ENCODE measurements around the gene PPOX. TPM values are rescaled to one million over a fixed set of nuclear protein-coding genes. Genes with fewer than 3 reads are reported as not detected.

Gene PPOX
- total RNA-seq, 2 experiments from 2014 or later = 33.6 to 40.7 TPM

DNA sequence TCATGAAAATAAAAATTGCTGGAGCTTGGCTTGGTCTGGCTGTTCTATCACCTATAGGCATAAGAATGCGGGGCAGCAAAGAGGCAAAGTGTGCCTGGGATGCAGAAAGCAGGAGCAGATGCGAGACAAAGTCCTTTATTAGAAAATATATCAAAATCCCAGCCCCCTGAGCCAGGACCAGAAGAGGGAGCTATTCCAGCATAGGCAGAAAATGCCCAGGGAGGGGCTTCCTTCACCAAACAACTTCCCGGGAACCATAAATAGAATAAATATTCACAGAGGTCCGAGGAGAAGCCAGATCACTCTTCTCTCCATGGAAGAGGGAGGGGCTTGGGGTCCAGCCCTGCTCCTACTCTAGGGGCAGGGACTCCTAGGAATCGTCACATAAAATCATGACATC, 5.0 kb downstream of the PPOX start:
- no peaks in the 10 kb centered on the region for H3K9me3 Mint-ChIP-seq
- H3K4me1 Mint-ChIP-seq = peaks cover 40% of the 10 kb centered on the region
- ChIA-PET CTCF (interaction anchor here (0.5 to 2.3 kb wide), 3 partner anchors 8 to 283 kb away, joined by 3 to 14 read pairs (median 3); no protein-coding TSS in a partner anchor), POLR2A (no interaction called here)
- H3K27me3 Mint-ChIP-seq = no peaks in the 10 kb centered on the region
- peaks cover 47% of the 10 kb centered on the region for H3K36me3 Mint-ChIP-seq (ENCODE audit: low read depth)
- H3K27ac Mint-ChIP-seq = peak overlapping the region; percentile 57
- DNase-seq = no peak
- H3K4me3 Mint-ChIP-seq = no peak overlapping the region

GRCh38 chr1:161171696-161172095, 5.5 kb downstream of the PPOX start:
- H3K36me3 Mint-ChIP-seq (ENCODE audit: low read depth) = peaks cover 50% of the 10 kb centered on the region

GRCh38 chr1:161172349-161172748, 6.1 kb downstream of the PPOX start:
- no peak overlapping the region for H3K4me3 Mint-ChIP-seq
- DNase-seq = no peak
- no peaks in the 10 kb centered on the region for H3K9me3 Mint-ChIP-seq
- POLR2A ChIA-PET = no interaction called here
- no peak overlapping the region for H3K27ac Mint-ChIP-seq
- H3K4me1 Mint-ChIP-seq = peaks cover 44% of the 10 kb centered on the region
- peaks cover 50% of the 10 kb centered on the region for H3K36me3 Mint-ChIP-seq (ENCODE audit: low read depth)
- CTCF ChIA-PET = no interaction called here
- H3K27me3 Mint-ChIP-seq = no peaks in the 10 kb centered on the region

More at GRCh38 chr1:161171696-161172095, 5.5 kb downstream of the PPOX start:
- no peak overlapping the region for H3K27ac Mint-ChIP-seq
- no peaks in the 10 kb centered on the region for H3K27me3 Mint-ChIP-seq
- POLR2A ChIA-PET = no interaction called here
- H3K4me3 Mint-ChIP-seq = no peak overlapping the region
- peaks cover 45% of the 10 kb centered on the region for H3K4me1 Mint-ChIP-seq
- DNase-seq = no peak
- CTCF ChIA-PET = interaction anchor here (2.3 kb wide), 1 partner anchor 10 kb away, joined by 14 read pairs; no protein-coding TSS in a partner anchor
- no peaks in the 10 kb centered on the region for H3K9me3 Mint-ChIP-seq

- CTCF ChIA-PET = no interaction called here
- H3K4me3 Mint-ChIP-seq = no peak overlapping the region
Measured at GRCh38 chr1:161172776-161173376, 6.7 kb downstream of the PPOX start.

GRCh38 chr1:161173711-161174110, 7.5 kb downstream of the PPOX start:
- ChIA-PET CTCF (no interaction called here), POLR2A (no interaction called here)
- peaks cover 50% of the 10 kb centered on the region for H3K36me3 Mint-ChIP-seq (ENCODE audit: low read depth)
- no peak overlapping the region for H3K27ac Mint-ChIP-seq
- DNase-seq = no peak
- no peaks in the 10 kb centered on the region for H3K27me3 Mint-ChIP-seq
- H3K4me3 Mint-ChIP-seq = no peak overlapping the region
- peaks cover 47% of the 10 kb centered on the region for H3K4me1 Mint-ChIP-seq
- H3K9me3 Mint-ChIP-seq = no peaks in the 10 kb centered on the region

More at GRCh38 chr1:161172776-161173376, 6.7 kb downstream of the PPOX start:
- H3K27ac Mint-ChIP-seq = no peak overlapping the region
- peaks cover 50% of the 10 kb centered on the region for H3K36me3 Mint-ChIP-seq (ENCODE audit: low read depth)
- H3K9me3 Mint-ChIP-seq = no peaks in the 10 kb centered on the region
- DNase-seq = no peak
- H3K4me1 Mint-ChIP-seq = peaks cover 47% of the 10 kb centered on the region
- no peaks in the 10 kb centered on the region for H3K27me3 Mint-ChIP-seq
- POLR2A ChIA-PET = no interaction called here

GRCh38 chr1:161174911-161175310, 8.7 kb downstream of the PPOX start:
- H3K9me3 Mint-ChIP-seq = no peaks in the 10 kb centered on the region
- ChIA-PET CTCF (interaction anchor here (3.2 kb wide), 1 partner anchor 9 kb away, joined by 23 read pairs; the partner anchor contains the start of gene PPOX), POLR2A (no interaction called here)
- no peak overlapping the region for H3K27ac Mint-ChIP-seq
- peaks cover 53% of the 10 kb centered on the region for H3K4me1 Mint-ChIP-seq
- no peaks in the 10 kb centered on the region for H3K27me3 Mint-ChIP-seq
- no peak for DNase-seq
- peak overlapping the region; percentile 6 for H3K4me3 Mint-ChIP-seq
- H3K36me3 Mint-ChIP-seq (ENCODE audit: low read depth) = peaks cover 51% of the 10 kb centered on the region

DNA sequence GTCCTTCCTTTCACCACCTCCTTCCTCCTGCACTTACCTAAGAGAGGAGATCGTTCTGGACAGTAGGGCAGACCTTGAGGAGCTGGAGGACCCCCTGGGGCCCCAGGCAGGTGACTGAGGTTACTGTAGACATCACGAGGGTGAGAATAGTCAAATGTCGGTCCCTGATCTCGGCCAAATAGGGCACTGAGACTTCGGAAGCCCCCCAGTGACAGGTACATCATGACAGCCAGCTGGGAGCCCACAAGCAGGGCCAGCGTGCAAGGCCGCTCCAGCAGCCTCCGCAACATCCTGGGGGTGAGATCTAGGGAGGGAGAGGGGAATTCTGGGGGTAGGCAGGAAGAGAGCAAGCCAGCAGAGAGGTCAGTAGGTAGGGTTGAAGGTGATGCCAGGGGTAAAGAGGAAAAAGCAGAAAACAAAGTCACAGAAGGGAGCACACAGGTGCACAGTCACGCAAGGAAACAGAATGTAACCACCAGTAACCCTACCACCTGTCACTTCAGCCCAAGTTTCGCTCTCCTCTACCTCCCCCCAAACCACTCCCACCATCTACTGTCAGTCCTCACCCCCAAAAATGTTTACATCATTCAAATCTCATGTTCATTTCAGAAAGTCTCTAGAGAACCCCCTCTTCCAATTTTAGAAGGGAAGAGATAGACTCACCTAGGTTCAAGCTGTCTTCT, 9.7 kb downstream of the PPOX start:
- Mint-ChIP-seq H3K27me3 (no peaks in the 10 kb centered on the region), H3K36me3 (ENCODE audit: low read depth) (peaks cover 48% of the 10 kb centered on the region), H3K9me3 (no peaks in the 10 kb centered on the region), H3K4me3 (peak overlapping the region; percentile 96), H3K4me1 (peaks cover 62% of the 10 kb centered on the region), H3K27ac (peak overlapping the region; percentile 99)
- POLR2A ChIA-PET = no interaction called here
- no peak for DNase-seq
- CTCF ChIA-PET = interaction anchor here (1.4 to 3.2 kb wide), 7 partner anchors 8 to 206 kb away, joined by 3 to 23 read pairs (median 5); partner anchors contain the start of genes PPOX and UFC1

DNA sequence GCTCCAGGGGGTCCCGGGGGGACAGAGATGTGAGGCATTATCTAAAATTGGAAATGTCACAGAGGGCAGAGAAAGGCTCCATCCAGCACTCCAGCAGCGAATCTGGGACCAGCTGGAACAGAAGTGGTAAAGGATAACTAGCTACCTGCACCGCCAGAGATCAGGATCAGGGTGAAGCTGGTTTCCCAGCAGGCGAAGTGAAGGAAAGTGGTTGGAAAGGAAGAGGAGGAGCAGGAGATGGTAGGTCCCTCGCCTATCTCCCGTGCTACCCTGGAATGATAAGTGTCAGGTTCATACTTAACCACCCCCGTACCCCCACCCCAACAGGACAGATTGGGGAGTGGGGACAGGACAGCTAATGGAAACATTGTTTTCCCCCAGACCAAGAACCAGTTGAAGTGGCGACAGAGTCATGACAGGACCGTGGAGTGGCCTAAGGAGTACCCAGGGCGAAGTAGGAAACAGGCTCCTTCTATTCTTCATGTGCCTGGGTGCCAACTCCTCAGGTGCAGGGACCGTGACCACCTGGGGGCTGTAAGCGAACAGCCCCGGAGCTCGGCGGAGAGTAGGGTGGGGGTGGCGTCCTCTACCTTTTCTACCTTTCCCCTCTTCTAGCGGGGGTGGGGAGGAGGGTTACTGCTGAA, 10.4 kb downstream of the PPOX start:
- Mint-ChIP-seq H3K4me1 (peaks cover 66% of the 10 kb centered on the region), H3K36me3 (ENCODE audit: low read depth) (peaks cover 41% of the 10 kb centered on the region)
- CTCF ChIA-PET = interaction anchor here (1.4 to 3.2 kb wide), 8 partner anchors 8 to 205 kb away, joined by 3 to 23 read pairs (median 4); partner anchors contain the start of genes PPOX and UFC1

DNA sequence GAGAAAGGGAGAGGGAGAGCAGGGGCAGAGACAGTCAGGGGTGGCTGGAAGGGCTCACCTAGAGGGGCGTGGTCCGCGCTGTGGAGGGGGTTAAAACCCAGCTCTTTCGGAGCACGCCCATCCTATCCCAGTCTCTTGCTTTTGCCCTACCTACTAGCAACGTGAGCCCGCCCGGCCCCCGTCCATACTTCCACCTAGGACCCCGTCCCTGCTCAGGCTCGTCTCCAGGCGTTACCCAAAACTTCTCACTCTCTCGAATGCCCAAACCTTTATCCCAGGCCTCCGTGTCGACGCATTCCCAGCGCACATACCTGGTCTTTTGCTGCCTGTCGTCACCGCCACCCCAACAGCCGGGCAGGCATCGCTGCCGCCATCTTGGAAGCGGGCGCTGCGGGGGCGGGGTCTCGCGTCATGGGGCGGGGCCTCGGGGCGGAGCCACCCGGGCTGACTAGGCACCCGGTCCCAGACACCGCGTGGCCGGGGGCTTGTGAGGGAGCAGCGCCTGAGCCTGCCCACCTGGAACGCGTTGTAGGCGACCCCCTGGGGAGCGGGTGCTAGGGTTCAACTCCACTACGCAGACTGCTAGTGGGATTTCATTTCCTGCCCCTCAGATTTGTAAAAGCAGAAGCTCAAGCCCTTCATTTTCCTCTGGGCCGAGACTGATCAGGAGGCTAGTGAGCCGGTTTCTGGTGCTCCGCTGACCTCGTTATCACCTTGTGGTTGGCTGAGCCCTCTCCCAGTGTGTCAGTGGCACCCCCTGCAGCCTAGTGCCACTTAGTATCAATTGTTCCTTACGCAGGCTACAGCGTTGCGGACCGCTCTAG, 11.1 kb downstream of the PPOX start, which contains the start of gene B4GALT3:
B4GALT3 (minus strand) TSS at position 396 of the 824 bp plus-strand sequence. CDS start 1,447 bp downstream, outside the sequence.
- peak; percentile 92 for DNase-seq
- peak within 1 kb of the TSS; percentile 99 for H3K27ac Mint-ChIP-seq
- peaks cover 74% of the 10 kb centered on the region for H3K4me1 Mint-ChIP-seq
- H3K9me3 Mint-ChIP-seq = no peaks in the 10 kb centered on the region
- H3K36me3 Mint-ChIP-seq (ENCODE audit: low read depth) = peaks cover 43% of the 10 kb centered on the region
- H3K4me3 Mint-ChIP-seq = peak within 1 kb of the TSS; percentile 96
- CTCF ChIA-PET = interaction anchor here (1.4 to 3.2 kb wide), 7 partner anchors 9 to 205 kb away, joined by 3 to 23 read pairs (median 5); partner anchors contain the start of genes PPOX and UFC1
- POLR2A ChIA-PET = no interaction called here
- no peaks in the 10 kb centered on the region for H3K27me3 Mint-ChIP-seq

More for the DNA sequence above, 10.4 kb downstream of the PPOX start:
- no peak for DNase-seq
- Mint-ChIP-seq H3K4me3 (peak overlapping the region; percentile 96), H3K9me3 (no peaks in the 10 kb centered on the region), H3K27ac (peak overlapping the region; percentile 99), H3K27me3 (no peaks in the 10 kb centered on the region)
- POLR2A ChIA-PET = no interaction called here

DNA sequence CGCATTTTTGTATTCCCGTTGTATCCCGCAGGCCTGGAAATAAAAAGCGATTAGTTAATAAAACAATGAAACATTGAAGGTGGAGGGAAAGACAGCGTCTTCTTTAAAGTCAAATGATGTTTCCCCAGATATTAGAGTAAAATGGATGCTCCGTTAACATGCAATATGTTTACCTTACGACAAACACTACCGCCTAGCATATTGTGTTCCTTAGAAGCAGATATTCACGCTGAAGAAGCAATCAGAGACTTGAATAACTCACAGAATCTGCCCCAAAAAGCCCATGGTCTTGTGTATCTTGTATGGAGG, 11.7 kb downstream of the PPOX start:
- POLR2A ChIA-PET = no interaction called here
- H3K36me3 Mint-ChIP-seq (ENCODE audit: low read depth) = peaks cover 38% of the 10 kb centered on the region
- peak overlapping the region; percentile 99 for H3K27ac Mint-ChIP-seq
- DNase-seq = no peak
- peak overlapping the region; percentile 96 for H3K4me3 Mint-ChIP-seq
- CTCF ChIA-PET = interaction anchor here (1.9 to 2.1 kb wide), 3 partner anchors 10 to 204 kb away, joined by 4 to 6 read pairs (median 5); partner anchors contain the start of gene UFC1
- H3K9me3 Mint-ChIP-seq = no peaks in the 10 kb centered on the region
- peaks cover 79% of the 10 kb centered on the region for H3K4me1 Mint-ChIP-seq
- H3K27me3 Mint-ChIP-seq = no peaks in the 10 kb centered on the region

- Mint-ChIP-seq H3K4me3 (no peak overlapping the region), H3K27me3 (no peaks in the 10 kb centered on the region), H3K9me3 (no peaks in the 10 kb centered on the region), H3K27ac (peak overlapping the region; percentile 60), H3K36me3 (ENCODE audit: low read depth) (peaks cover 26% of the 10 kb centered on the region), H3K4me1 (peaks cover 84% of the 10 kb centered on the region)
- POLR2A ChIA-PET = no interaction called here
- CTCF ChIA-PET = interaction anchor here (1.3 to 4.0 kb wide), 4 partner anchors 9 to 46 kb away, joined by 3 to 30 read pairs (median 5); partner anchors contain the start of genes PPOX and TOMM40L
- DNase-seq = no peak
Measured at GRCh38 chr1:161179698-161180097, 13.5 kb downstream of the PPOX start.

DNA sequence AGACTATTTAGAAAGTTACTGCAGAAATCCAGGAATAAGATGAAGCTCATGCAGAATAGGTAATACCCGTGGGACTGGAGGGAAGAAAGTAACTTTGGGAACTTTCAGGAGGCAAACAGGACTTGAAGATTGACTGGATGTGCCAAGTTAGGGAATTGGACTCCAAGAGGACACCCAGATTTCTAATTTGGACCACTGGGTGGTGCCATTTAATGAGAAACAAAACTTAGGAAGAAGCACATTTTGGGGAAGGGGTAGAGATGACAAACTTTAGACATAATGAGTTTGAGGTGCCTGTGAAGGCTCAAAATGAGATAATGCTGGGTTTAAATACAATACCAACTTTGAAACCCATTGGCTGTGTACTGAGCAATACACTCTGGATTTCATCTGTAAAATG, 14.4 kb downstream of the PPOX start:
- Mint-ChIP-seq H3K4me1 (peaks cover 82% of the 10 kb centered on the region), H3K36me3 (ENCODE audit: low read depth) (peaks cover 17% of the 10 kb centered on the region), H3K9me3 (no peaks in the 10 kb centered on the region), H3K4me3 (no peak overlapping the region), H3K27ac (peak overlapping the region; percentile 83), H3K27me3 (no peaks in the 10 kb centered on the region)
- ChIA-PET POLR2A (no interaction called here), CTCF (interaction anchor here (1.8 to 4.0 kb wide), 4 partner anchors 10 to 45 kb away, joined by 4 to 30 read pairs (median 12); partner anchors contain the start of genes PPOX and TOMM40L)
- peak; percentile 29 for DNase-seq
